Parietal lobe (tissue), 2 donors: ENCODE measurements around the gene CCDC32. TPM values are rescaled to one million over a fixed set of nuclear protein-coding genes. Genes with fewer than 3 reads are reported as not detected.

Source experiments
- small RNA-seq: library from RNA; depleted of rRNA; stranded (forward); fragments of <200 nt; gene quantifications from one replicate; pipeline ENCODE3, GENCODE V24; 2014; ENCODE audit warnings: low replicate concordance
- total RNA-seq: library from RNA; depleted of rRNA; stranded (reverse); fragments of >200 nt; gene quantifications from one replicate; pipeline ENCODE4 v1.2.3, GENCODE V29; 2014

CCDC32 gene, protein sequence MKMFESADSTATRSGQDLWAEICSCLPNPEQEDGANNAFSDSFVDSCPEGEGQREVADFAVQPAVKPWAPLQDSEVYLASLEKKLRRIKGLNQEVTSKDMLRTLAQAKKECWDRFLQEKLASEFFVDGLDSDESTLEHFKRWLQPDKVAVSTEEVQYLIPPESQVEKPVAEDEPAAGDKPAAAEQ
- 26.0 TPM for total RNA-seq

DNA sequence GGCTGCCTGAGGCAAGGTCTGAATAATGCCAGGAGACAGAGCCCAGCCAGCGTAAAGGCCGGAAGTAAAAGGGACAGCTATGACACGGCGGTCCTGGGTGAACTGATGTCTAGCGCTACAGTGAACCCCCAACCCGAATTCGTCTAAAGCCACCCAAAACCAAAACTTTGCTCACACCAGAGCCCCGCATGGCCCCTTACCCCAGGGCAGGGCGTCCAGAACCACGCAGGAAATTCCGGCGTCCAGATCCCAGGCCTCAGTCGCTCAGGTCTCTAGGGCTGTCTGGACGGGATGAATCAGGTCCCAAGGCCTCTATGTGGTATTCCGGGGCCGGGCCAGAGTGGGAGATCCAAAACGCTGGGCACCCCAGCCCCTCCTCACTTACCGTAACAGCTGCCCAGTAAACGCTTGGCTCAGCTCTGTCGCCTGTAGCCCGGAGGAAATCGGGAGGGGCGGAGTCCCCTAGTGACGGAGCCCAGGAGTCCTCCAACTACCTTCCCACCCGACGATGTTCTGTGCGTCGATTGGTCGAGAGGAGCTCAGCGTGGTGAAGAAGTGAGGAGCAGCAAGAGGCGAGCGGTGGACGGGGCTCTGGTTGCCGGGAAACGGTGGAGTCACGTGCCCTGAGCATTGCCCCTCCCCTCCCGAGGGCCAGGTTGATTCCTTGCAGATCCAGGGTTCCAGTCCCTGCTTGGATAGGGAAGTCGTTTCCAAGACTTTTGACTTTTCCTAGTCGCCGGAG is at the start of gene CCDC32:
TSS of gene CCDC32 (minus strand) at position 452 of the 742 bp plus-strand sequence. CDS start 2,027 bp downstream, outside the sequence.

DNA sequence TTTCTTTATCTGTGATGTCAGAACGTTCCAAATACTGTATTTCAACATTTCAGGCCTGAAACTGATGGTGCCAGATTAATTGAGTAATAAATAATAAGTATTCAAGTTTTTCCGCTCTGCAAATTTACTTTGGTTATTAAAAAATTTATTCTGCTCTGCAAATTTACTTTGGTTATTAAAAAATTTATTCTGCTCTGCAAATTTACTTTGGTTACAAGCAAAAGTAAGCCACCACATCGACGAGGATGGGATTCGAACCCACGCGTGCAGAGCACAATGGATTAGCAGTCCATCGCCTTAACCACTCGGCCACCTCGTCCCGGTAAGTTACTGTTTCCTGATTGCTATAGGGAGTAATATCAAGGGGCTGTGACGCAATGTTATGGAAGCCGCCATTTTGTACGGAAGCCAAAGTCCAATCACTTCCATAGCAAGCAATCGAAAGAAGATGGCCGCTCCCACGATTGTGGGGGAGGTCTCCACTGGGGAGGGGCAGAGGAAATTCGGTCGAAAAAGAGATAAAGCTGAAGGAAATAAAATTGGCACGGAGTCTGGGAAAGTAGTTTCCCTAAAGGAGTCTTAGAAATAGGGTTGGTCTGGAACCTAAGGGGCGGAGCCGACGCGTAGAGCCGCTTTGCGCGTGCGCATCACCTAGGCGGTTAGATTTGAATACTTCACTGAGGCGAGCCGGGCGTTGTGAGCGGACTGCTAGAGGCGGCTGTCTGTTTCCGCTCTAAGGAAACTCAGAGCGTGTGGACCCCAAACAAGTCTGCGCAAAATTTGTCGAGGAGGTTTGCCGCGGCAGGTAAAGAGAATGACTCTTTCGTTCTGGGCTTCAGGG is 29.0 kb upstream of the CCDC32 start, which contains the start of gene KNL1:
TSS of gene KNL1 (plus strand) at position 662 of the 841 bp plus-strand sequence. CDS start 8,683 bp downstream, outside the sequence.

DNA sequence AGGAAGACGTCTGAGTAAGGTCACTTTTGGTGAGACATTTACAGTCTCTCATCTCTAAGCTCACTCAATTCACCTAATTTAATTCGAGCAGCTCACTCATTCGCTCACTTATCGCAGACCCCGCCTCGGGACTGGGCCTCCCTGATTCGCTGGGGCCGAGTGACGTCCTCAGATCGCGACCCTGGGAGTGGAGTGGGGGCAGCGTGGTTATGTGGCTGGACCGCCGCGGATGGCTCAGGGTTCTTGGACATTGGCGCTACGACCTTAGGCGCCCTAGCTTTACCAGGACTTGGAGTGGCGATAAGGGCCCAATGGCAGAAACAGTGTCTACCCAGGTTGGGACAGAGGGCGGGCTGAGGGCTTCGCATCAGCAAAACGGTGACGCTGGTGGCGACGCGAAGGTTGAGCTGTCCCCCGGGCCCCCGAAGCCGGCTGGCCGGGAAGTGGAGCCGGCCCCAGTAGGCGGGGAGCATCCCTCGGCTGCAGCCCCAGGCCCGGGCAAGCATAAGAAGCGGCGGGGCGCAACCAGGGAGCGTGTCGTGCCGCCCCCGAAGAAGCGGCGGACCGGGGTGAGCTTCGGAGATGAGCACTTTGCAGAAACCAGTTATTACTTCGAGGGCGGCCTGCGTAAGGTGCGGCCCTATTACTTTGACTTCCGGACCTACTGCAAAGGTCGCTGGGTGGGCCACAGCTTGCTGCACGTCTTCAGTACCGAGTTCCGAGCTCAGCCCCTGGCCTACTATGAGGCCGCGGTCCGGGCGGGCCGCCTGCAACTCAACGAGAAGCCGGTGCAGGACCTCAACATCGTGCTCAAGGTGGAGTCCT is 4.5 kb upstream of the CCDC32 start, which contains the start of gene RPUSD2:
TSS of gene RPUSD2 (plus strand) at position 171 of the 825 bp plus-strand sequence. CDS start at position 210, 39 bp downstream.

Small RNA genes lying within 50 kb of the gene (small RNA-seq; reads per million reads assigned to genes)
- gene RF00017 (not detected), gene RNU6-516P (not detected)

Other genes with a start within 250 kb of the CCDC32 start
- gene INAFM2, start 241.3 kb downstream of the CCDC32 start, total RNA-seq: 10.3 TPM
- 4.4 TPM for gene CCDC9B, start 224.1 kb downstream of the CCDC32 start, total RNA-seq
- not detected for gene PHGR1, start 214.0 kb downstream of the CCDC32 start, total RNA-seq
- 18.5 TPM for gene DISP2, start 206.8 kb downstream of the CCDC32 start, total RNA-seq
- 33.2 TPM for gene KNSTRN, start 182.3 kb downstream of the CCDC32 start, total RNA-seq
- 37.2 TPM for gene IVD, start 159.2 kb downstream of the CCDC32 start, total RNA-seq
- 14.1 TPM for gene BAHD1, start 124.1 kb downstream of the CCDC32 start, total RNA-seq
- 3.4 TPM for gene CHST14, start 94.1 kb downstream of the CCDC32 start, total RNA-seq
- gene RPUSD2, start 4.3 kb upstream of the CCDC32 start, total RNA-seq: 11.0 TPM
- 10.6 TPM for gene KNL1, start 29.2 kb upstream of the CCDC32 start, total RNA-seq
- 1.9 TPM for gene RAD51, start 130.1 kb upstream of the CCDC32 start, total RNA-seq
- gene RMDN3, start 190.2 kb upstream of the CCDC32 start, total RNA-seq: 20.7 TPM
- 4.4 TPM for gene GCHFR, start 199.0 kb upstream of the CCDC32 start, total RNA-seq
- 0.31 TPM for gene C15orf62, start 204.9 kb upstream of the CCDC32 start, total RNA-seq
- gene ZFYVE19, start 242.0 kb upstream of the CCDC32 start, total RNA-seq: 22.5 TPM
- 31.9 TPM for gene DNAJC17, start 242.4 kb upstream of the CCDC32 start, total RNA-seq